GM12865 (cell line): Measurements from ENCODE around the gene POLDIP3.
"Not testable (repeated sequence)": the region's sequence is repeated elsewhere in the genome, so short reads cannot be mapped to it uniquely, and the experiment has no call there.

ENCODE experiments used
- DNase-seq: peaks from one replicate; pipeline ENCODE4 v3.0.0; 2010; ENCODE audit warnings: low read depth
- H3K4me3 ChIP-seq: 2 replicates; pipeline ENCODE4 v1.5.1; 2011; ENCODE audit warnings: mild to moderate bottlenecking, low read depth, low read length, control low read depth
- TF ChIP-seq, protein P1 (sequence below): IDR thresholded peaks from 2 replicates; pipeline ENCODE4 v1.5.1; 2011; ENCODE audit warnings: low read length, control low read depth, low read depth, inconsistent platforms; ENCODE audit not compliant: insufficient read depth; ENCODE audit errors: missing control alignments

Gene POLDIP3

DNA sequence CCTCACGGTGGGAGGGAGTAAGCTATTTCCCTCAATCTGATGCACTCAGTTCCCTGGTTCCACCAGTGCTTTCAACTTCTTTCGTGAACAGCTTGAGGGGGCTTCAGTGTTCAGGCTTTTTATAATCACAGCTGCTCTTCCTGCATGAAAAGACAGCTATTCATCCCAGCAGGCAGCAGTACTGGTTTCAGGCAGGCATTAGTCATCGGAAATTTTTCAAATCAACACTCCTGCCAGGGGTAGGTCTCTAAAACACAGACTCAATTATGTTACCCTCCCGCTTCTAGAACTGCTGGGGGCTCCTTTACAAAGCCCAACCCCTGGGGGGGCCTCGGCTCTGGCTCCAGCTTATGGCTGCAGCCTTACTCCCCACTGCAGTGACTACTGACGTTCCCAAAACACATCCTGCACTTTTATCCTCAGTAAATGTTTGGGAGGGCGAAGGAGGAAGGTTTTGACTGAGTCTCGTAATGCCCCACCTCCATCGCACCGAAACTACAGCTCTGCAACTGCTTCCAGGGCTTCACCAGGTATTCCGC, 5.8 kb downstream of the POLDIP3 start:
- no peak for DNase-seq

DNA sequence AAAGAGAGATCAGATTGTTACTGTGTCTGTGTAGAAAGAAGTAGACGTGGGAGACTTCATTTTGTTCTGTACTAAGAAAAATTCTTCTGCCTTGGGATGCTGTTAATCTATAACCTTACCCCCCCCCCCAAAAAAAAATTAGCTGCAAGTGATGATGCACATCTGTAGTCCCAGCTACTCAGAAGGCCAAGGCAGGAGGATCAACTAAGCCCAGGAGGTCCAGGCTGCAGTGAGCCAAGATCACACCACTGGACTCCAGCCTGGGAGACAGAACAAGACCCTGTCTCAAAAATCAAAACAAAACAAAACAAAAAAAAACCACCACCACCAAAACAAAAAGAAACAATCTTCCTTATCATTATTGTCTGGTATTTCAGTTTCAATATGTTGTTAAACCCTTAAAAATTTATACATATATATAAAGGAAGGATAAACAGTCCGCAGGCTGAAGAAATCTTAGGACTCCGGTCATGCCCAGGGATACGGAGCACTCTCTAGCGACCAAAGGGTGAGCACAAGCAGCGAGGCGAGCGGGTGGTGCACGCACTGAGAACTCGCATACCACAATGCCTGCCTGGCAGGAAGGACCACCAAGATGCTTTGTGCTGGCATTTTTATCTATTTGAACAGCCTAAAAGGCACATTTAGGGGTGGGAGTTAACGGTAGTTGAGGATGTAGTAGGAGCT, 6.4 kb downstream of the POLDIP3 start:
- TF ChIP-seq, protein P1, sequence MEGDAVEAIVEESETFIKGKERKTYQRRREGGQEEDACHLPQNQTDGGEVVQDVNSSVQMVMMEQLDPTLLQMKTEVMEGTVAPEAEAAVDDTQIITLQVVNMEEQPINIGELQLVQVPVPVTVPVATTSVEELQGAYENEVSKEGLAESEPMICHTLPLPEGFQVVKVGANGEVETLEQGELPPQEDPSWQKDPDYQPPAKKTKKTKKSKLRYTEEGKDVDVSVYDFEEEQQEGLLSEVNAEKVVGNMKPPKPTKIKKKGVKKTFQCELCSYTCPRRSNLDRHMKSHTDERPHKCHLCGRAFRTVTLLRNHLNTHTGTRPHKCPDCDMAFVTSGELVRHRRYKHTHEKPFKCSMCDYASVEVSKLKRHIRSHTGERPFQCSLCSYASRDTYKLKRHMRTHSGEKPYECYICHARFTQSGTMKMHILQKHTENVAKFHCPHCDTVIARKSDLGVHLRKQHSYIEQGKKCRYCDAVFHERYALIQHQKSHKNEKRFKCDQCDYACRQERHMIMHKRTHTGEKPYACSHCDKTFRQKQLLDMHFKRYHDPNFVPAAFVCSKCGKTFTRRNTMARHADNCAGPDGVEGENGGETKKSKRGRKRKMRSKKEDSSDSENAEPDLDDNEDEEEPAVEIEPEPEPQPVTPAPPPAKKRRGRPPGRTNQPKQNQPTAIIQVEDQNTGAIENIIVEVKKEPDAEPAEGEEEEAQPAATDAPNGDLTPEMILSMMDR: no peak
- no peak for DNase-seq
- no peak overlapping the region for H3K4me3 ChIP-seq

More for the DNA sequence above, 5.8 kb downstream of the POLDIP3 start:
- TF ChIP-seq, protein P1: no peak
- no peak overlapping the region for H3K4me3 ChIP-seq

DNA sequence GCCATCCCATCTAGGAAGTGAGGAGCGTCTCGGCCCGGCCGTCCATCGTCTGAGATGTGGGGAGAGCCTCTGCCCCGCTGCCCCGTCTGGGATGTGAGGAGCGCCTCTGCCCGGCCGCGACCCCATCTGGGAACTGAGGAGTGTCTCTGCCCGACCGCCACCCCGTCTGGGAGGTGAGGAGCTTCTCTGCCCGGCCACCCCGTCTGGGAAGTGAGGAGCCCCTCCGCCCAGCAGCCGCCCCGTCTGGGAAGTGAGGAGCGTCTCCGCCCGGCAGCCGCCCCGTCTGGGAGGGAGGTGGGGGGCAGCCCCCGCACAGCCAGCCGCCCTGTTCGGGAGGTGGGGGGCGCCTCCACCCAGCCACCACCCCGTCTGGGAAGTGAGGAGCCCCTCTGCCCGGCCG, 7.0 kb downstream of the POLDIP3 start:
- not testable (repeated sequence) for DNase-seq, H3K4me3 ChIP-seq

DNA sequence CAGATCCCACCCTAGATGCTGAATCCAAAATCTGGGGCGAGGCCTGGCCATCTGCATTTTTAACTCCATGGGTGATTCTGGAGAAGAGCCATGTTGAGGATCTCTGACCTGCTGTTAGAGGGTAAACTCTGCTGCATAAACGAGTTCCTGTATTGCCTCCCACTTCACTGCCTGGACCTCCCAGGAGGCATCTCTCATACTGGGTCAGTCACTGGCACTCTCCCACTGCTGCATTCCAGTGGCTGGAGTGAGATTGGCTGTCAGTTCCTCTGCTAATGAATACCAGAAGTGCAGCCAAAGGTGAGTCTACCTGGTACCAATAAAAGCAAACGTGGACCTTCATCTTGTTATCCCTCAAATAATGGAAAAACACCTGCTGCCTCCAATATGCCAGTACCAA, 10.3 kb downstream of the POLDIP3 start:
- H3K4me3 ChIP-seq: no peak overlapping the region

DNA sequence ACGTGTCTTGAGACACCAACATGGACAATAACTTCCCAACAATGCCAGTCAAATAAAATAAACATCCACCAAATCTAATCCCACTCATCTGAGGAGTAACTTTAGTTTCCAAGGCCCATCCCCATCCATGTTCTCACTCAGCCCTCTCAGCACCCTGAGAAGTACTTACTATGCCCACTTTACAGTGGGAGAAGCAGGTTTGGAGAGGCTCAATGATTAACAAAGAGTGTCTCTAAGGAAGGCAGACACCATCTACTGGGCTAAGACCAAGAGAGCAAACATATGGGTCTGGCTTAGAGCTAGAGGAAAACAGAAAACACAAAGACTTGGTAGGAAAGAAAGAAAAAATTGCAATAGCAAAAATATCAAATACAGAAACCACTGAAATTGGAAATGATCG, 11.3 kb downstream of the POLDIP3 start:
- no peak for DNase-seq
- TF ChIP-seq, protein P1: no peak
- no peak overlapping the region for H3K4me3 ChIP-seq

More for the DNA sequence above, 10.3 kb downstream of the POLDIP3 start:
- DNase-seq: no peak
- TF ChIP-seq, protein P1: no peak

DNA sequence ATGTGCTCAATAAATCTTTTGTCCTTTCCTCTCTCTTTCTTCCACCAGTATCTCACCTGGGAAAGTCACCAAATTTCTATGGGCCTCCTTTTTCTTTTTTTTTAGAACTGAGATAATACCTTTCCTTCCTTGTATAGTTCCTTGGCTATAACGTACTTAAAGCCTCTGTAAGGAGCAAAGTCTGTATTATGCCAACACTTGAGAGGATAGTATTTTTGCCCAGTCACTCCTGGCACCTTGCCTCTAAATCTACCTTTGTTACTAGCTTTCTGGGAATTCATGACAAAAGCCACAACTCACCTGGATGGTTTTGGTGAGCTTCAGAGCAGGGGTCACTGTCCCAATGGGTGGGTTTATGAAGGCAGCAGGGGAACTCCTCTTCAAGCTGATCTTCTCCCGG, 12.2 kb downstream of the POLDIP3 start:
- DNase-seq: no peak
- TF ChIP-seq, protein P1: no peak

DNA sequence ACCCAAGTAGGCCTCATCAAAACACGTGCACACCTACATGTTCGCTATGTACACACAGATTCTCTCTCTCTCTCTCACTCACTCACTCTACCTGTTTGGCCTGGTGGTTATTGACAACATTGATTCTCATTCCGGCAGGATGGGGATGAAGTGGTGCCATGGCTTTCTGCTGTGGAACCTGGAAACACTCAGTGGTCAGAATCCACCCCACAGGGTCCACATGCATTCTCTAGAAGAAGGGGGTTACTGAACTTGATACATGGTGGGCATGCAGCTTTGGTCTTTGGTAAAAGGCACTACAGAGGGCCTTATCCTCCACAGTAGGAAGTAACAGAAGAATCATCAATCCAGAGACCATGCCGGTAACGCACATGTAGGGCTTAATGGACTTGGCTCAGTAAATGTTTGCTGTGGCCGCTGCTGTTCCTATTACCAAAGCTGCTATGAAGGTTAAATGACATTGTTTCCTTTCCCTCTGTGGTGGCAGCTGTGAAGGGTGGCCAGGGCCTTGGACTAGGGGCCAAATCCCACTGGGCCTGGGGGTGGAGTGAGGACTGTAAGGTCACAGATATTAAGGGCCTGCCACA, 12.7 kb downstream of the POLDIP3 start:
- no peak for DNase-seq
- TF ChIP-seq, protein P1: no peak
- no peak overlapping the region for H3K4me3 ChIP-seq

More for the DNA sequence above, 12.2 kb downstream of the POLDIP3 start:
- H3K4me3 ChIP-seq: no peak overlapping the region
